CD4-positive, alpha-beta T cell treated with Interleukin-4 for 4 hours (primary cell): ENCODE measurements around the gene CMTM7.
"Not testable (repeated sequence)": the region's sequence is repeated elsewhere in the genome, so short reads cannot be mapped to it uniquely, and the experiment has no call there.

Source experiments
- DNase-seq: peaks from one replicate; pipeline ENCODE4 v3.0.0-alpha.2; 2020

CMTM7 gene

DNA sequence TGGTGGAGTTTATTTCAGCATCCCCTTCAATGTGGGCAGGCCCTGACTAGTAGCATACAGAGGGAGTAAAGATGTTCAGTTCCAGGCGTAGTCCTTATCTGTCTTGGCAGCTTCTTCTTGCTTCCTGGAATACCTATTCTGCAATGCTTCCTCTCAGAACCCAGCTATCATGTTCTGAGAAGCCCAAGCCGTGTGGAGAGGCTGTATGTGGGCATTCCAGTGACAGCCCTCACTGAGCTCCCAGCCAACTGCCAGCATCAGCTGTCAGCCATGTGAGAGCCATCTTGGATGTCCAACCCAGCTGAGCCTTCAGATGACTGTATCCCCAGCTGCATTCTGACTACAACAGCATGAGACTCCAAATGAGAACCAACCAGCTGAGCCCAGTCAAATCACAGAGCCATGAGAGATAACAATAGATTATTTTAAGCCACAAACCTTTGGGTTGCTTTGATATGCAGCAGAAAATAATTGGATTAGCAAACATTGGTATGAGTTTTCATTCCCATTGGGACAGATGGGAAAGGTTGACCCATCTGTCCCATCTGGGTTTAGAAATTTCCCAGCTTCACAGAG, 8.4 kb upstream of the CMTM7 start:
- no peak for DNase-seq

DNA sequence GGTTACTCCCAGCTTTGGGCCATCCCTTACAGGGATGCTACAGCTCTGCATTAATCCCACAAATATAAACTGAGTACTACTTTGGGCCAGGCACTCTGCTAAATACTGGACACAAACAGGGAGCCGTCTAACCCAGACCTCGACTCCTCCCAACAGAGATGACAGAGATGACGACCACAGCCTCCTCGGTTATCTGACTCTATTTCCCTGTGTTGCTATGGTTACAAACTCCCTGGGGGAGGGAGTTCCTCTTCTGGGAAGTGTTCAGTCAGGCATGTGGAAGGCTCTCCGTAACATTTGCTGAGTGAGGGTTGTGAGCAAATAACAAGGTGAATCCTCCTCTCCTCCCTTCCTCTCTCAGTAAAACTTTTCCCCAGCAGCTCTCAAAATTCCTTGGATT, 6.7 kb upstream of the CMTM7 start:
- no peak for DNase-seq

DNA sequence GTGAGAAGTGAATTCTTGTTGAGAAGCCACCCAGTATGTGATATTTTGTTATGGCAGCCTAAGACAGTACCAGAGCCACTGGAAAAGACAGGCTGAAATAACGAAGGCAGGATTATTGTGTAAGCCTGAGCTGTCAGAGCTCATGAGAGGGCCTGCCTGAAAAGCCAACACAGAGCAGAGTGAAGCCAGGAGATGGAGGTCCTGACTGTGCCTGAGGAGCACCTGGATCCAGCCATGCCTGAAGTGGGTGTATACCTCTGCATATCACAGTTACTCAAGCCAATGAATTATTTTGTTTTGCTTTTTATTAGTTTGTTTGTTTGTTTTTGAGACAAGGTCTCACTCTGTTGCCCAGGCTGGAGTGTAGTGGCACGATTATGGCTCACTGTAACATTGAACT, 4.1 kb upstream of the CMTM7 start:
- DNase-seq: no peak

DNA sequence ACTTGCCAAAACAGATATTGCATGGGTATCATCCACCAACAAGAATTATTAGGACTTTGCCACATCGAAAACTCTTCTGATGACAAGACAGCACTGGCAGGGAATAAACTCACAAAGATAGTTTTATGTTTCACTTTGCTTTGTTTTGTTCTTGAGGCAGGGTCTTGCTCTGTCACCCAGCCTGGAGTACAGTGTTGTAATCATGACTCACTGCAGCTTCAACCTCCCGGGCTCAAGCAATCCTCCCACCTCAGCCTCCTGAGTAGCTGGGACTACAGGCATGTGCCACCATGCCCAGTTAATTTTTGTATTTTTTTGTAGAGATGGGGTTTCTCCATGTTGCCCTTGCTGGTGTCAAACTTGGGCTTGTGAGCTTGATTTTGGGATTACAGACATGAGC, 2.1 kb upstream of the CMTM7 start:
- DNase-seq: not testable (repeated sequence)

DNA sequence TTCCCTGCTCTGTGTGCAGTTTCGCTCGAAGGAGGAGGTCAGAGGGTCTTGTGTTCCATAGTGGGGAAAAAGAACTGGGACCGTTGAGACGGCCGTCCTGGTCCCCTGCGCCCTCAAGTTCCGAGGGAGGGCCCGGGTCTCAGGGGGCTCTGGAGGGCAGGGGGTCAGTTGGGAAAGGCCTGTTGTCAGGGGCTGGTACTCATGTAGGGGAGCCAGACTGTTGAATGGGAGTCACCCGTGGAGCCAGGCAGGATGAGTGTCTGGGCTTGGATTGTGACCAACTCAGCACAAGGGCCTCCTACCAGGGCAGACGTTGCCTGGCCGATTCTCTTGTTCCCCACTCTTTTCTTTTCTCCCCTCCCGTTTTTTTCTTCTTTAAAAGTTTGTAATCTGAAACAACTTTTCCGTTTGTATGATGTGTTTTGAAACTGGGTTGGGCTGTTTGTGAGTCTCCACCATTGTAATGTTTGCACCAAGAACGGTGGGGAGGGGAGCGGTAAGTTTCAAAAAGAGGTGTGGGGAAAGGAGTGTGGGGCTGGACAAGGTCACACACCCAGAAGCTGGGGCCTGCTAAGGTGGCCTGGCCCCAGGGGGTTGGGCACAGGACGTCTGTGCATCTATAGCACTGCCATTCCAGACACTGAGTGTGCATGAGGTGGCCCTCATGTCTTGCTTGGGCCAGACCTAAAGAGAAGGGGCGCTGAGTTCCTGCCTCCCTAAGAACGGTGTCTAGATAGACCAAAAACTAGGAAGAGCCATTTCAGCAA, 1.1 kb downstream of the CMTM7 start:
- no peak for DNase-seq

DNA sequence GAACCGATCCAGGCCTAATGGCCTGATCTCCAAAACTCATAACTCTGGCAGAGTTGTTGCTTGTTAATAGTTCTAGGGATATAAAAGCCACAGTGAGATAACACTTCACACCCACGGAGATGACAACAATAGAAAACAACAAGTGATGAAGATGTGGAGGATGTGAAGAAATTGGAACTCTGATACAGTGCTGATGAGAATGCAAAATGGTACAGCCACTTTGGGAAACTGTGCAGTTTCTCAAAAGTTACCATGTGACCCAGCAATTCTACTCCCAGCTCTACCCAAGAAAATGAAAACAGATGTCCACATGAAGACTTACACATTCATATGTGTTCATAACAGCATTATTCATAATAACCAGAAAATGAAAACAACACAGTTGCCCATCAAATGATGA, 3.8 kb downstream of the CMTM7 start:
- no peak for DNase-seq

DNA sequence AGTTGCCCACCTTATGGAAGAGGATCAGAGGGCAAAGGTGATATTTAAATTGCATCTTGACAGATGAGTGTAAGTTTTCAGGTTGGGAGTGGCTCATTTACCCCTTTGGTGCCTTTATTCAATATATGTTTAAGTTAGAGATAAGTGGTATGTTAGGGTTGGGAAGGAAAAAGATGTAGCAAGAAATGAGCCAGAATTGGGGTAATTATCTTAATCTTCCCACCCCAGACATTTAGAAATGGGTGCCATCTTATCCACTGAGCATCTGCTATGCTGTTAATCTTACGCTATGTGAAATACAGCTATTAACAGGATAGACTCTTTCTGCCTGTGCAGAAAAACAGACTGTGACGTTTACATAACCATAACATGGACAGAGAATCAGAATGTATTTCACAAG, 6.3 kb downstream of the CMTM7 start:
- DNase-seq: no peak

DNA sequence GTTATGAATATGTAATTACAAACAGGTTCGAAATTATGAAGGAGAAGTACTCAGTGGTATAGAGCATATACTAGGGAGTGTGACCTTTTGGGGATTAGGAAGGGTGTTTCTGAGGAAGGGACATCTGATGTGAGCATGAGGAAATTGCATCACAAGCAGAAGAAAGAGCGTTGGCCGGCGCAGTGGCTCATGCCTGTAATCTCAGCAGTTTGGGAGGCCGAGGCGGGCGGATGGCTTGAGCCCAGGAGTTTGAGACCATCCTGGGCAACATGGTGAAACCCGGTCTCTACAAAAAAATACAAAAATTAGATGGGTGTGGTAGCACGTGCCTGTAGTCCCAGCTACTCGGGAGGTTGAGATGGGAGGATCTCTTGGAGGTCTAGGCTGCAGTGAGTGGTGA, 6.9 kb downstream of the CMTM7 start:
- no peak for DNase-seq

DNA sequence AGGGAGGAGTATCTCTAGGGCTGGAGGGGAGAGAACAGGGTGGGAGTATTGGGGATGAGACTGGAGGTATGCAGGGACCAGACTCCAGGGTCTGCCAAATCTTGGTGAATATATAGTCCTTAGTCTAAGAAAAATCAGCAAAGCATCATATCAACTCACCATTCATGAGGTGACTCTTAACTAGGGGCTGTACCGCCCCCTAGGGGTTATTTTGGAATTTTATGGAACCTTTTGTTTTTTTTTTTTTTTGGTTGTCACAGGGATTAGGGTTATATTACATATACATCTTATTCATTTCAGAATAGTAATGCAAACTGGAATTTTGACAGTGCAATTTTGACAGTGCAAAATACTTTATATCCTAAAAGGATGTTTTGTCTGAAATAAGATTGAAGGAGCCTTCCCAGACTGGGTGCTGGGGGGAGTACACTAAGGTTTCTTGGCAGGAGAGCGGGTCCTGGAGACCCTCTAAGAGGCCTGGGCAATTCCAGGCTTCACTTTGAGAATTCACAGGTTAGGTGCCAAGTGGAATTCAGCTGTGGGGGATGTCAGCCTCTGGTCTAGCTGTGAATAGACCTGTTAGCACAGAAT, 7.5 kb downstream of the CMTM7 start:
- peak; percentile 70 for DNase-seq

DNA sequence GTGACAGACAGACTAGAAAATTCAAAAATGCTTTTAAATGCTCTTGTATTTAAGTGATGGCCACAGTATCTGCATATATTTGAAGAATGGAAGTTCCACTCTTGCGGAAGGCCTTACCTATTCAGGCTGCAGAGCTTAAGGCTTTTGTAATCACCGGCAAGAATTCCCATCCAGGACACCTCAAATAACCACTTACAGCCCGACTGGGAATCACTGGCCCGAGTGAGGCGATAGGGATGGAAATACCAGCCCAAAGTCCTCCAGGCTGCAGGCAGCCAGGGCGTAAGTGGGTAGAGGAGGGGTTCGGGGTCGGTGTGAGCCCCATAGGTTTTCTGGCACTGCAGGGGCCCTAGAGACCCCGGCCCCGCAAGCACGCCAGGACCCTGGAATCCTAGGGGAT, 9.5 kb downstream of the CMTM7 start:
- no peak for DNase-seq

DNA sequence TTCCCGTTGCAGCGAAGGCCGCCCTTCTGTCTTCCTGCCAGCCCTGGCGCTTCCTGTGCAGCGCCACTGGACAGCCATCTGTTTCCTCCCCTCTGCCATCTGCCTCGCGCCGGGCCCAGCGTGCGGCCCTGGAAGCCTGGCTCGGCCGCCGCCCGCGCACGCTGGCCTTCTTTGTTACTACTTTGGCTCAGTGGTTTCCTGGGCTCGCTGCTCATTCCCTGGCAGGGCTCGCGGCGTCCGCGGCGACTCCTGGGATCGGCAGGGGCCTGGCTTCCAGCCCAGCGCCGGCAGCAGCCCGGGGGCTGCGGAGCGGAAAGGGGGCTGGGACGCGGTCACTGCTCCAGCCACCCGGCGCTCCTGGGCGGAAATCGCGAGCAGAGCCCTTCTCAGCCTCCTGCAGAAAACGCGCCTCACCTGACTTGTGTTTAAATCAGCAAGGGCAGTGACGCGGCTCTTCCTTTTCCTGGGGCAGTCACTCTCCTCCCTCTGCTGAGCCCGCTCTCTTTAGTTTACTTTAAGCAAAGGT, 10.0 kb downstream of the CMTM7 start:
- peak; percentile 65 for DNase-seq

DNA sequence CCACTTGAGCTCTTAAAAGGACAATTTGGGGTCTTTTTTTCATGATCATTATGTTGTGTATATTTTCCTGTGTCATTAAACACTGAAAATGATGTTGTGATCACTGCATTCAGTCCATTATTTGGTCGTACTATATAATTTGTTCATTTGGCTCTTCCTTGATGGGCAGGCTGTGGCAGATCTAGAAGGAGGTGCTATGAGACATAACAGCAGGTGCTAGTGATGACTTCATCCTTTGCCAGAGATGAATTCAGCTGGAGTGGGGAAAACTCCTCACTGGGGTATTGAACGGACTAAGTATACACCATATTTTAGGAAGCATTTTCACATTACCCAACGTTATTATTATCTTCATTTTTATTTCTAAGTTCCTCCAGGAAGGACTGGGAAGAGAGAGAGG, 12.0 kb downstream of the CMTM7 start:
- DNase-seq: no peak

DNA sequence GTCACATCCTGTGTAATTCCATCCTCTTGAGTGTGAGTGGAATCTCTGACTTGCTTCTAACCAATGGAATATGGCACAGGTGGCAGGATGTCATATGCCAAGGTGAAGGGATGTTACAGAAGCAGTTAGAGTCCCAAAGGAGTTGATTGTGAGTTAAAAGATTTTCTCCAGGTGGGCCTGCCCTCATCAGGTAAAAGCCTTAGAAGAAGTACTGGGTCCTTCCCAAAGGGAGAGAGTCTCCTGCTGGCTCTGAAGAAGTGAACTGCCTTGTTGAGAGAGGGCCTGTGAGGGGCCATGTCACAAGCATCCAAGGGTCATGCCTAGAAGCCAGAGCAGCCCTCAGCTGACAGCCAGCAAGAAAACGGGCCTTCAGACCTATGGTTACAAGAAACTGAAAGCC, 13.1 kb downstream of the CMTM7 start:
- DNase-seq: no peak

DNA sequence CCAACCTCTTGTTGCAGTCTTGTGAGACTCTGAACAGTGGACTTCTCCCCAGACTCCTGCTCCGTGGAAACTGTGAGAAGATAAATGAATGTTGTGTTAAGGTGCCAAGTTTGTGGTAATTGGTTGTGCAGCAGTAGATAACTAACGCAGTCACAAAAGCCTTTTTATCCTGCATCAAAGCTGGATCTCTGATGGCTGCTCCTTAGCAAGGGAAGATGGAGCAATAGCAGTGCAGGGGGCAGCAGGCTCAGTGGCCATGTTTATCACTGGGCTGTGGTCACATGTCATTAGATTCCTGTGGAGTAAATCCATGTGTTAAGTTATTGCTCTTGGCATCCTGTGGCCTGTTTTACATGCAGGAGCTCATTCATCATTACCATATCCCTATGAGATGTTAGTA, 13.5 kb downstream of the CMTM7 start:
- DNase-seq: no peak

DNA sequence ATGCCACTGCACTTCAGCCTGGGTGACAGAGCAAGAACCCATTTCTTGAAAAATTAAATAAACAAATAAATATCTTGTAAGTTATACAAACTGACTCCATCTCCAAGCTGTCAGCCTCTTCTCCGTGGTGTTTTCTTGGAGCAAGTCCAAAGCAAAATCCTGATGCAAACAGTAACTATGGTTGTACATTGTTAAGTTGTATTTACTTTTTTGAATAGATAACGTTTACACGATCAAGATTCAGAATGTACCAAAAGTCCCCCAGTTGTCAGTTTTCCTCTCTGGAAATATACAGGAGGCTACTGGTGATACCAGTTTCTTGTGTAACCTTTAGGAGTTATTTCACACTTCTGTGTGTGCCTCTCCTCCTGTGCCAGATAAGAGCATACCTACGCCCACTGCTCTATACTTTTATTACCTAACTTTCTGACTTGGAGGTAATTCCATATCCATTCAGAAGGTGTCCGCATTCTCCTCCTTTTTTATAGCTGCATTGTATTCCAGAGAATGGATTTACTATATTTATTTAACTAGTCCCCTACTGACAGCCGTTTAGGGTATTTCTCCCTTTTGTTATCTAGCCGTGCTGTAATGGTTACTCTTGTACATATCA, 14.2 kb downstream of the CMTM7 start:
- no peak for DNase-seq

DNA sequence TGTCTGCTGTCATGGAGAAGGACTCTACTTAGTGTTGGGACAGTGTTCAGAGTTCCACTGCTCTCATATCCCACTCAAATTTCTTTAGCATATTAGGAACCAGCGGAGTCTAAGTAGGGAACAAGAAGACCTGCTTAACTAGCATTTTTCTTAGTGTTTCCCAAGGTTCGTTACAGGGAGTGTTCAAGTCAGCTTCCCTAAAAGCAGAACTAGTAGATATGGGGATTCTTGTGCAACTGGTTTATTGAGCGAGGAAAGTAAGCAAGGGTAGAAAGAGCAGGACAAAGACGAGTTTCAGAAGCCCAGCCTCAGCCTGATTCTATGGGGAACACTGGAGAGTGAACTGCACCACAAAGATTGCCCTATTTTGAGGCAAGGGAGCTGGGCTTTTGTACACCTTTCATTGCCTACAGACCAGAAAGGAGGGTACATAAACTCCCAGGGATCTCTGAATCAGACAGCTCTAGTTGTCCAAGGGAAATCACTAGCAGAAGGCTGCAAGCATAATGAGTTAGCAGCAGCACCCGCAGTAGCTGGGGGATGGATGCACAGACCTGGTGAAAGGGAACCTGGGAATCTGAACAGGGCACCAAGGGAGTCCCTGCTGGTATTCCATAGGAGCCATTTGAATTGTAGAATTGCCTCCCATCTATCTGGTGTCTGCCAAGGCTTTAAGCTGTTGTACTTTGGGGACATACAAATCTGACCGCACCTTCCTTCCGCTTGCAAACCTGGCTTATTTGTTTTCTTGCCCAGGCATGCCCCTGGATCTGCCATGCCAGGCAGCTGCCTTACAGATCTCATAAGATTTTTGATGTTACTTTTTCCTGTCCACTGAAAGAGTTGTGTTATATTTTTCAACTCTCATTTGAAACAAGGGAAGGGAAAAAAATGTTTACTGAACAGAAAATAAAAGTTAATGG, 15.1 kb downstream of the CMTM7 start:
- no peak for DNase-seq

DNA sequence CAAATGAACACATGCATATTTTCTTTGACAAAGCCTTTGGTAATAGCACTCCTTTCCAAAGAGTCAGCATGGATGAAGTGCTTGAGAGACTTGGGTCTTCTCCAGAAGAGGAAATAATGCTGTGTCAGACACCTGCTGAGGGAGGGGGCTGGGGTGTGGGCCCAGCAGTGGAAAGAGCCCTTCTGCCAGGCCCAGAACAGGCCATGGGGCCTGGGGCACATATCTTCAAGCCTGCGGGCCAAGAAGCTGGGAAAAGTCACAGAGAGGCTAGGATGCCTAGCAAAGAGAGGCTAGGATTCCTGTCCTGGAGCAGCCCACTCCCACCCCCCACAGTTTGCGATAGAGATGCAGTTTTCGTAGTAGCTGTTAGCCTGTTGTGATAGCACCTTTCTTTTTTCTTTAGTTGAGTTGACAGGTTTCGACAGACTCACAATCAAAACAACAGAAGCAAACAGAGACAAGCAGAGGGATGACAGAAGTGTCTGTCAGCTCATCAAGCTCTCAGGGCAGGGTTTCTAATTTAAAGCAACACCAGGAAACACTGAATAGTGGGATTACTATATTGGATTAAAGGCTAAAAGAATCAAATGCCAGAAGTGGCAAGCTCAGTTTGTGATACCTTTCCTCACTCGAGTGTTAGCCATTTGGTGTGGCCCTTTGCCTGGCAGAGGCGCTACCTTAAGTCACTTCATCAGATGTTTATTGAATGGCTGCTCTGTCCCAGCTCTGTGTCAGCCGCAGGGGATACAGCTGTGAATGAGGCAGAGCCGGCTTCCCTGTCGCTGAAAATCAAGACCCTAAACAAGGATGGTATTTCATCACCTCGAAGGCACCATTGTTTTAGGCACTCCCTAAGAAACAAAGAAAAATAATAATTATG, 19.0 kb downstream of the CMTM7 start:
- no peak for DNase-seq

DNA sequence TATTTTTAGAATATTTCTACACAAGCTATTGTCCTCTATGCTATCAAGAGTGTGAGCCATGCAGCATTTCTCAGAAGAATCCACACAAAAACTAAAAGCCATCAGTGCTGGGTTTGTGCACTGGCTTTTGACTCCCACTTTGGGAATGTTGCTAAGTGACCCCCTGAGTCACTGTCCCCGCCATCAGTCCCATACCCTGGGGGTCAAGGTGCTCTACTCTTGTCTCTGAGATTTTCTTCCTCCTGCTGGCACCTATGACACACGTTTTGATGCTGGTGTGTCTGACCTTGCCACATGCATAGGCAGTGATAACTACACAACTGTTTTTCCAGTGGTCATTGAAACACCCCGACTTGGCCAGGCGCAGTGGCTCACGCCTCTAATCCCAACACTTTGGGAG, 19.8 kb downstream of the CMTM7 start:
- no peak for DNase-seq

DNA sequence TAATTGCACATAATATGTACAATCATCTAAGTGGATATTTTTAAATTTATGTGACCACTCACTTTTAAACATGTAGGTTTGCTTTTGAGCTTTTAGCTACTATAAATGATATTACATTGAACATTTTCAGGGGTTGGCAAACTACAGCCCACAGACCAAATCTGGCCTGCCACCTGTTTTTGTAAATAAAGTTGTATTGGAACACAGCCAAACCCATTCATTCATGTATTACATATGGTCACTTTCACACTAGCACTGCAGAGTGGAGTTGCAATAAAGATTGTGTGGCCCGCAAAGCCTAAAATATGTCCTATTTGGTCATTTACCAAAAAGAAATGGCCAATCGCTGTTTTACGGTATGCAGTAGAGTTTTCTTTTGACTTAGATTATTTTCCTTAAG, 21.2 kb downstream of the CMTM7 start:
- DNase-seq: no peak

DNA sequence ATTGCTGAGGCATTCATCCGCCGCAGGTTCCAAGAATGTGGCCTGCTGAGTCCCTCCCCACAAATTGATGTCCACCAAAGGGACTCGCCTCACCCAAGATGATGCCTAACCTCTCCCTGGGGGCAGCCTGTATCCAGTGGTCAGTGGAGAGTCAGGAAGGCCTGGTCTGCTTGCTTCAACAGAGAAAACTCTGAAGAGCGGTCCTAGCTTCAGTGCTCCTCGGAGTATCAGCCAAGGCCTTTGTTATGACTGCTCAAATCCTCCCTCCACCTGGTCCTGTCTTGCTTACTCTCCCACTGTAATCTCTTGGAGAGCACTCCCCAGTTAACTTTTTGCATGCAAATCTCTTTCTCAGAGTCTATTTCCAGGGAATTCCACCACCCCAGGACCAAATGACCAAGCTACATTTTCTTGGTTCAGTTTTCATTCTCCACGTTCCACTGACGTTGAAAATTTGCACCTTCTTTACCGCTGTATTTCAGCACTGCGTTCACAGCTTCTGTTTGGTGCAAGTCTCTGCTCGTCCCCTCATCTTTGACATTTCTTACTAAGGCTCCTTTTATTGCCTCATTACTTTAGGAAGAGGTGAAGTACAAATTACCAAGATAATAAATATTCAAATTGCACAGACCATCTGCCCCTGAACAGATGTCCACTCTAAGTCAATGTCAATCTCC, 22.3 kb downstream of the CMTM7 start:
- DNase-seq: no peak

DNA sequence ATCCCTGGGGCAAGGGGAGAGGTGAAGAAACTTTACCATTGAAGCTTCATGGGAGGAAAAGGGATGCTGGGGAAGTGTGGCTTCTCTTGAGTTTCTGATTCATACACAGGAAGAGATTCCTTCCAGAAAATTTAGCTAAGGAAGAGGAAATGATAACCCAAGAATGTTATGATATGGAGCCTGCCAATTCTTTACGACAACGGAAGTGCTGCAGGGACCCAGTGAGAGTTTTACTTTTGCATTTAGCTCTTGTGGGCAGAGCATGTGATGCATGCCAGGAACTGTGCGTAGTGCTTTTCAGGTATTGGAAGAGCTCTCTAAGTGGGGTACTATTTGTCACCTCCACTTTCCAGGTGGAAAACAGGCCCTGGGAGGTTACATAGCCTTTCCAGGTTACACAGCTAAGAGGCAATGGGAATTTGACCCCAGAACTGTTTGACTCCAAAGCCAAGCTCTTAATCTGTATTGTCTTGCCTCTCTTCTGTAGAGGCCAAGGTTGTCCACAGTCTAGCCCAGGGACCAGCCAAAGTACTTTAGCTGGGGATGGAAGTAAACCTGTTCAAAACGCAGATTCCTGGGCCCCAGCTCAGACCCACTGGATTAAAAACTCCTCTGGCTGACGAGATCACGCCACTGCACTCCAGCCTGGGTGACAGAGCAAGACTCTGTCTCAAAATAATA, 23.0 kb downstream of the CMTM7 start:
- DNase-seq: peak; percentile 66
